HL-60 (cell line): ENCODE results near the gene CD44.
A peak's percentile ranks its signal among the peaks of the same experiment; 100 is the strongest.

Experiments
- CTCF ChIP-seq: IDR thresholded peaks from one replicate; pipeline ENCODE4 v1.5.1; 2011; ENCODE audit warnings: low read length, control low read depth, inconsistent platforms; ENCODE audit not compliant: insufficient read depth
- GABPA ChIP-seq: IDR thresholded peaks from 2 replicates; pipeline ENCODE4 v1.6.1; 2012; ENCODE audit warnings: low read depth
- POLR2AphosphoS5 ChIP-seq: IDR thresholded peaks from 2 replicates; pipeline ENCODE4 v1.6.1; 2012; ENCODE audit warnings: low read depth
- REST ChIP-seq: IDR thresholded peaks from 2 replicates; pipeline ENCODE4 v1.6.1; 2012; ENCODE audit warnings: low read depth; ENCODE audit not compliant: insufficient replicate concordance
- SPI1 ChIP-seq: IDR thresholded peaks from 2 replicates; pipeline ENCODE4 v1.6.1; 2012; ENCODE audit warnings: low read depth, mild to moderate bottlenecking, borderline replicate concordance

- TF ChIP-seq POLR2AphosphoS5 (peak; percentile 50; the same call in 1 of the 2 replicates), CTCF (no peak), REST (no peak), GABPA (no peak), SPI1 (no peak)
Measured at GRCh38 chr11:35272391-35272902, 133.5 kb downstream of the CD44 start.
